Gastrocnemius medialis (tissue), 4 donors: ENCODE data around the gene DISP3. TPM values are rescaled to one million over a fixed set of nuclear protein-coding genes. Genes with fewer than 3 reads are reported as not detected.

Experiments used
- ATAC-seq, 2 donors: fragments of 150-250 bp; one replicate each; pipeline ENCODE4 v1.9.1; 2016
- DNase-seq, 2 donors: peaks; one replicate each; pipeline ENCODE4 v3.0.0-alpha.2; 2019
- H3K27ac ChIP-seq, 4 donors: fragments of 200-600 bp; sonication (generic); 1 replicate in 1 of 4; 2 replicates in 3 of 4; pipeline ENCODE4 v1.5.1; 2016 to 2018; ENCODE audit warnings: mild to moderate bottlenecking in 2 of 4, moderate library complexity in 1 of 4
- H3K27me3 ChIP-seq, 3 donors: fragments of 200-600 bp; sonication (generic) in 2 of 3; 1 replicate in 1 of 3; 2 replicates in 2 of 3; pipeline versions ENCODE4 v1.5.1 to v1.6.0; 2016 to 2019; ENCODE audit warnings: mild to moderate bottlenecking in 1 of 3, moderate library complexity in 1 of 3
- H3K36me3 ChIP-seq, 2 donors: fragments of 200-600 bp; sonication (generic) in 1 of 2; one replicate each; pipeline ENCODE4 v1.5.1; 2017 to 2018
- H3K4me1 ChIP-seq, 2 donors: fragments of 200-600 bp; sonication (generic) in 1 of 2; one replicate each; pipeline ENCODE4 v1.5.1; 2016 to 2017; ENCODE audit warnings: mild to moderate bottlenecking in 2 of 2
- H3K4me3 ChIP-seq, 4 donors: fragments of 200-600 bp; sonication (generic) in 3 of 4; 1 replicate in 1 of 4; 2 replicates in 3 of 4; pipeline ENCODE4 v1.5.1; 2016 to 2019; ENCODE audit warnings: mild to moderate bottlenecking in 2 of 4
- H3K9me3 ChIP-seq, 3 donors: fragments of 200-600 bp; sonication (generic) in 2 of 3; 1 replicate in 1 of 3; 2 replicates in 2 of 3; pipeline ENCODE4 v1.5.1; 2016 to 2019
- CTCF ChIP-seq, 5 experiments: fragments of 450-650 bp in 3 of 5; fragments of 200-600 bp in 2 of 5; sonication (generic) in 2 of 5; IDR thresholded peaks in 4 of 5; conservative IDR thresholded peaks in 1 of 5; 1 replicate in 4 of 5; 2 replicates in 1 of 5; pipeline ENCODE4 v1.5.1; 2016 to 2019; ENCODE audit warnings: antibody characterized with exemption in 5 of 5, mild to moderate bottlenecking in 3 of 5, moderate library complexity in 3 of 5
- POLR2A ChIP-seq, 2 donors: fragments of 450-650 bp; IDR thresholded peaks; one replicate each; pipeline ENCODE4 v1.6.1; 2017; ENCODE audit warnings: antibody characterized with exemption in 2 of 2, mild to moderate bottlenecking in 2 of 2, moderate library complexity in 2 of 2
- in situ Hi-C, 4 donors: fragments of 200-750 bp; cut with MboI; loops; one replicate each; pipeline versions ENCODE4 v1.15.0 to v1.8.0; 2017; ENCODE audit warnings: low sequenced_read_pairs in 4 of 4
- intact Hi-C: fragments of 100-400 bp; cut with DNase I; formaldehyde crosslinking; loops from one replicate; pipeline ENCODE4 v1.15.1; 2023; ENCODE audit warnings: low total_unique reads
- total RNA-seq, 4 donors: library from RNA; depleted of rRNA; stranded (reverse); fragments of >200 nt; gene quantifications; one replicate each; pipeline versions ENCODE4 v1.1.0 to v1.2.3, GENCODE V29; 2016

Gene DISP3
- total RNA-seq, 4 donors from 2014 or later = not detected

GRCh38 chr1:11483581-11484320 is 4.8 kb downstream of the DISP3 start:
- Histone ChIP-seq H3K9me3 (no peaks in the 10 kb centered on the region), H3K4me3 (no peak overlapping the region), H3K27me3 (peaks cover 51 to 70% (median 65%) of the 10 kb centered on the region in 3 donors), H3K4me1 (peaks cover 3 to 9% of the 10 kb centered on the region in 2 donors), H3K27ac (no peak overlapping the region), H3K36me3 (no peaks in the 10 kb centered on the region)
- DNase-seq (no peak), ATAC-seq (no peak)
- intact Hi-C loops = no loop called here
- TF ChIP-seq CTCF (IDR thresholded peaks at IDR 0.05 in 4 of 5, conservative IDR thresholded peaks at IDR 0.05 in 1 of 5) = no peak
- no peak for TF ChIP-seq POLR2A (IDR thresholded peaks at IDR 0.05)
- in situ Hi-C loops = no loop called here

- no peak for ATAC-seq
- intact Hi-C loops = no loop called here
These were observed 5.3 kb downstream of the DISP3 start for GRCh38 chr1:11484321-11484655.

GRCh38 chr1:11485191-11485590 is 6.2 kb downstream of the DISP3 start:
- in situ Hi-C loops (no loop called here), intact Hi-C loops (no loop called here)
- DNase-seq (no peak), ATAC-seq (no peak)
- H3K9me3 ChIP-seq = no peaks in the 10 kb centered on the region
- H3K4me1 ChIP-seq = no peaks in the 10 kb centered on the region
- H3K27ac ChIP-seq = no peak overlapping the region
- H3K4me3 ChIP-seq = no peak overlapping the region
- no peak for TF ChIP-seq POLR2A (IDR thresholded peaks at IDR 0.05)
- no peaks in the 10 kb centered on the region for H3K36me3 ChIP-seq
- H3K27me3 ChIP-seq = peaks cover 46 to 56% (median 55%) of the 10 kb centered on the region in 3 donors

More at GRCh38 chr1:11484321-11484655, 5.3 kb downstream of the DISP3 start:
- Histone ChIP-seq H3K27me3 (peaks cover 47 to 65% (median 60%) of the 10 kb centered on the region in 3 donors), H3K36me3 (no peaks in the 10 kb centered on the region), H3K4me1 (peaks cover 0 to 5% of the 10 kb centered on the region in 2 donors), H3K9me3 (no peaks in the 10 kb centered on the region), H3K4me3 (no peak overlapping the region), H3K27ac (no peak overlapping the region)
- no peak for TF ChIP-seq POLR2A (IDR thresholded peaks at IDR 0.05)
- TF ChIP-seq CTCF (IDR thresholded peaks at IDR 0.05 in 4 of 5, conservative IDR thresholded peaks at IDR 0.05 in 1 of 5) = no peak
- in situ Hi-C loops = no loop called here
- no peak for DNase-seq

- TF ChIP-seq POLR2A (IDR thresholded peaks at IDR 0.05) (no peak), CTCF (IDR thresholded peaks at IDR 0.05 in 4 of 5, conservative IDR thresholded peaks at IDR 0.05 in 1 of 5) (no peak)
- intact Hi-C loops (no loop called here), in situ Hi-C loops (no loop called here)
- no peak overlapping the region for H3K27ac ChIP-seq
- no peak overlapping the region for H3K4me3 ChIP-seq
- no peak for DNase-seq
- no peaks in the 10 kb centered on the region for H3K36me3 ChIP-seq
- no peak for ATAC-seq
- H3K9me3 ChIP-seq = no peaks in the 10 kb centered on the region
- peaks cover 39 to 44% (median 42%) of the 10 kb centered on the region in 3 donors for H3K27me3 ChIP-seq
- H3K4me1 ChIP-seq = no peaks in the 10 kb centered on the region
These were observed 7.5 kb downstream of the DISP3 start for GRCh38 chr1:11486231-11487009.

GRCh38 chr1:11487196-11487751 is 8.3 kb downstream of the DISP3 start:
- intact Hi-C loops (no loop called here), in situ Hi-C loops (no loop called here)
- H3K27me3 ChIP-seq = peaks cover 31 to 35% (median 35%) of the 10 kb centered on the region in 3 donors
- no peak overlapping the region for H3K27ac ChIP-seq
- no peak overlapping the region for H3K4me3 ChIP-seq
- no peaks in the 10 kb centered on the region for H3K4me1 ChIP-seq
- TF ChIP-seq POLR2A (IDR thresholded peaks at IDR 0.05) = no peak
- no peak for TF ChIP-seq CTCF (IDR thresholded peaks at IDR 0.05 in 4 of 5, conservative IDR thresholded peaks at IDR 0.05 in 1 of 5)
- H3K9me3 ChIP-seq = no peaks in the 10 kb centered on the region
- H3K36me3 ChIP-seq = no peaks in the 10 kb centered on the region
- ATAC-seq = no peak
- no peak for DNase-seq
